IPS-15b (cell line): Measurements from ENCODE around the gene EMP1.
"Not testable (repeated sequence)": the region's sequence is repeated elsewhere in the genome, so short reads cannot be mapped to it uniquely, and the experiment has no call there.

ENCODE experiments used
- H3K27me3 ChIP-seq: one replicate; pipeline ENCODE4 v1.6.1; 2013; ENCODE audit warnings: low read length; ENCODE audit not compliant: control insufficient read depth, insufficient read depth
- H3K36me3 ChIP-seq: one replicate; pipeline ENCODE4 v1.6.1; 2013; ENCODE audit warnings: low read length; ENCODE audit not compliant: control insufficient read depth, insufficient read depth
- H3K4me1 ChIP-seq: one replicate; pipeline ENCODE4 v1.6.1; 2013; ENCODE audit warnings: mild to moderate bottlenecking, low read length; ENCODE audit not compliant: control insufficient read depth, insufficient read depth
- H3K4me3 ChIP-seq: one replicate; pipeline ENCODE4 v1.5.1; 2013; ENCODE audit warnings: low read depth, low read length
- H3K9ac ChIP-seq: one replicate; pipeline ENCODE4 v1.6.1; 2013; ENCODE audit warnings: low read depth, mild to moderate bottlenecking, low read length
- H3K9me3 ChIP-seq: one replicate; pipeline ENCODE4 v1.6.1; 2013; ENCODE audit warnings: mild to moderate bottlenecking, low read length; ENCODE audit not compliant: control insufficient read depth, insufficient read depth

Gene EMP1

GRCh38 chr12:13255792-13256691, 59.5 kb downstream of the EMP1 start:
- H3K36me3 ChIP-seq = no peaks in the 10 kb centered on the region
- H3K4me1 ChIP-seq = peaks cover 8% of the 10 kb centered on the region
- H3K9ac ChIP-seq = peak overlapping the region; percentile 14
- H3K27me3 ChIP-seq = no peaks in the 10 kb centered on the region
- peak overlapping the region; percentile 40 for H3K4me3 ChIP-seq
- no peaks in the 10 kb centered on the region for H3K9me3 ChIP-seq

GRCh38 chr12:13256692-13257045, 60.1 kb downstream of the EMP1 start:
- no peaks in the 10 kb centered on the region for H3K9me3 ChIP-seq
- peaks cover 8% of the 10 kb centered on the region for H3K4me1 ChIP-seq
- H3K36me3 ChIP-seq = no peaks in the 10 kb centered on the region
- H3K9ac ChIP-seq = no peak overlapping the region
- no peak overlapping the region for H3K4me3 ChIP-seq
- H3K27me3 ChIP-seq = no peaks in the 10 kb centered on the region

GRCh38 chr12:13257356-13257875, 60.9 kb downstream of the EMP1 start:
- no peaks in the 10 kb centered on the region for H3K27me3 ChIP-seq

GRCh38 chr12:13258197-13258596, 61.7 kb downstream of the EMP1 start:
- Histone ChIP-seq H3K27me3 (no peaks in the 10 kb centered on the region), H3K4me3 (no peak overlapping the region), H3K36me3 (no peaks in the 10 kb centered on the region), H3K9me3 (no peaks in the 10 kb centered on the region), H3K9ac (no peak overlapping the region), H3K4me1 (peaks cover 8% of the 10 kb centered on the region)

More at GRCh38 chr12:13257356-13257875, 60.9 kb downstream of the EMP1 start:
- Histone ChIP-seq H3K9ac (no peak overlapping the region), H3K4me1 (peaks cover 8% of the 10 kb centered on the region), H3K9me3 (no peaks in the 10 kb centered on the region), H3K4me3 (no peak overlapping the region), H3K36me3 (no peaks in the 10 kb centered on the region)

- H3K36me3 ChIP-seq = no peaks in the 10 kb centered on the region
- H3K4me1 ChIP-seq = peaks cover 8% of the 10 kb centered on the region
- H3K27me3 ChIP-seq = no peaks in the 10 kb centered on the region
- H3K9ac ChIP-seq = no peak overlapping the region
- no peak overlapping the region for H3K4me3 ChIP-seq
- H3K9me3 ChIP-seq = no peaks in the 10 kb centered on the region
Measured at GRCh38 chr12:13258717-13259119, 62.2 kb downstream of the EMP1 start.

GRCh38 chr12:13259625-13260024, 63.1 kb downstream of the EMP1 start:
- not testable (repeated sequence) for H3K27me3 ChIP-seq, H3K9me3 ChIP-seq, H3K9ac ChIP-seq, H3K36me3 ChIP-seq, H3K4me3 ChIP-seq, H3K4me1 ChIP-seq

GRCh38 chr12:13267826-13268225, 71.3 kb downstream of the EMP1 start:
- H3K9ac ChIP-seq, H3K4me1 ChIP-seq, H3K4me3 ChIP-seq: not testable (repeated sequence)

GRCh38 chr12:13268581-13268980, 72.1 kb downstream of the EMP1 start:
- Histone ChIP-seq H3K9ac (no peak overlapping the region), H3K4me3 (no peak overlapping the region), H3K4me1 (peaks cover 4% of the 10 kb centered on the region), H3K9me3 (no peaks in the 10 kb centered on the region), H3K36me3 (no peaks in the 10 kb centered on the region), H3K27me3 (no peaks in the 10 kb centered on the region)

More at GRCh38 chr12:13267826-13268225, 71.3 kb downstream of the EMP1 start:
- H3K9me3 ChIP-seq, H3K36me3 ChIP-seq, H3K27me3 ChIP-seq: not testable (repeated sequence)
